ENCODE data around the gene NIT1.

NIT1 gene

DNA sequence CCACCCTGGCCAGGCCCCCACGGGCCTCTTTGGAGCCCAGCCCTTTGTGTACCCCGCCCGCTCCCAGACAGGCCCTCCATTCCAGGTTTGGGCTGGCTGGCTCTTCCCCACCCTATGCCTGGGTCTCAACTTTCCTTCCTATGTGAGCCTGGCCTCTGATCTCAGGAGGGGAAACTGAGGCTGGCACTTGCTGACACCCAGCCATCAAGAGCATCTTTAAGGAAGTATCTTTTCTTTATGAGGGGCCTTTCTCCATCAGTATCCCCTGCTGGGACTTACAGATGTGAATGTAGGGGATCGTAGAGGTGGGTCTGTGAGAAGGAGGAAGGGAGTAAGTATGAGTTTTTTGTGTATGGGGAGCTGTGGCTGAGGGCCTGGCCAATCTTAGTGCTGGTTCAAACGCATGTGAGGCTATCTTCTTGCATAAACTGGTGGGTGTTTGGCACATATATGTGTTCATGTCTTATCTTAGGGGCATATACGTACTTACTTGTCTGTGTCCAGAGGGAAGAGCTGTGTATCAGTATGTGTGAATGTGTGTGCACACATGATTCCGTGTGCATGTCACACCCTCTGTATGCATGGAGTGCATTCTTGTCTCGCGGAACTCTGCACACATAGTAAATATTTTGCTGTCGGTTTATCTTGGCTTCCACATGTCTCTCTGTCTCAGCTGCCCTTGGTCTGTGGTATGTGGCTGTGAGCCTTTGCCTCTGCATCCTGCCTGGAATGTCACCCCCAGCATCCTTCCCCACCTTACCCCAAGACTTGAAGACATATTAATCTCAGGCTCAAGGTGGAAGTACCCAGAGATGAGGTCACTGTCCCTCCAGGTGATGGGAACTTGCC lies 33.9 kb upstream of the NIT1 start:
- no peak for DNase-seq (ENCODE audit: low read depth, low spot score)
- H3K27ac ChIP-seq: peak overlapping the region; percentile 95

DNA sequence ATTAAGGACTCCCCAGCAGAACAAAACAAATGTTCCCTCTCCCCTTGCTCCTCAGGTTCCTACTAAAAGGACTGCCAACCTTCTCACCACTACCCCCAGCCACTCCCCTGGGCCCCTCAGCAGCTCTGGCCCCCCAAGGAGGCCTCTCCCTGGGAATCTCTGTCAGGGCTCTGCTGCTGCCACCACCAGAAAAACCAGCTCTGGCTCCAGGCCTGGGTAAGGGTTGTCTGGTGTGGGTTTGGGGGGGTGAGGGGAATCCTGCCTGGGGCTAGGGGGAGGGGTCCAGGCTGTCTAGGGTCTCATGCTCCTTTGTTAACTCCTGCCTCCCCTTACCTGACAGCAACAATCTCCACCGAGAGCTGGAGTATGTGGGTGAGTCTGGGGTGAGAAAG lies 33.3 kb upstream of the NIT1 start:
- DNase-seq (ENCODE audit: low read depth, low spot score): no peak
- H3K27ac ChIP-seq: peak overlapping the region; percentile 95

- H3K27ac ChIP-seq: peak overlapping the region; percentile 95
- DNase-seq (ENCODE audit: low read depth, low spot score): no peak
These were observed 32.7 kb upstream of the NIT1 start for GRCh38 chr1:161085165-161085564.

DNA sequence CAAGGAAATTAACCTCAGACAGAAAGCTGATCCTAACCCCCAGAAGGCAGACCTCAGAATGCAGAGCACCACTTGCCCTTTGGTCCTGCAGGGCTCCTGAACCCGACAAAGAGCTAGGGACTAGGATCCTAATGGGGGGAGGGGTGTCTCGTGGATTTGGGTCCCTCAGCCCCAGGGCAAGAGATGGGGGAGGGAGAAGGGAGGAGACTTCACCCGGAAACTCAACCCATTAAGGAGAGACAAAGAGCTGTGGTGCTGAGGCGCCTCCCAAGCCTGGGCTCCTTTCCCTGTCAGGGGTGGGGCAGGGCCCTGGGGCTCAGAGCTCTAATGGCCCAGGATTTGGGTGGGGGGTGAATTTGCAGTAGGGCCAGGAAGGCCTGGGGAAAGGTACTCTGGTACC lies 31.4 kb upstream of the NIT1 start:
- H3K27ac ChIP-seq: peak overlapping the region; percentile 95
- DNase-seq (ENCODE audit: low read depth, low spot score): no peak

- no peak for DNase-seq (ENCODE audit: low read depth, low spot score)
- H3K27ac ChIP-seq: peak overlapping the region; percentile 95
These were observed 29.3 kb upstream of the NIT1 start for GRCh38 chr1:161088587-161089110.

- peak within 1 kb of the TSS; percentile 95 for H3K27ac ChIP-seq
- DNase-seq (ENCODE audit: low read depth, low spot score): peak; percentile 85
These were observed 28.5 kb upstream of the NIT1 start, which contains the start of gene NECTIN4 for GRCh38 chr1:161089251-161089924. NECTIN4 (minus strand) TSS chr1:161089558; CDS start chr1:161089296, 262 bp downstream.

- H3K27ac ChIP-seq: peak overlapping the region; percentile 95
- DNase-seq (ENCODE audit: low read depth, low spot score): no peak
These were observed 28.0 kb upstream of the NIT1 start for GRCh38 chr1:161089938-161090337.

DNA sequence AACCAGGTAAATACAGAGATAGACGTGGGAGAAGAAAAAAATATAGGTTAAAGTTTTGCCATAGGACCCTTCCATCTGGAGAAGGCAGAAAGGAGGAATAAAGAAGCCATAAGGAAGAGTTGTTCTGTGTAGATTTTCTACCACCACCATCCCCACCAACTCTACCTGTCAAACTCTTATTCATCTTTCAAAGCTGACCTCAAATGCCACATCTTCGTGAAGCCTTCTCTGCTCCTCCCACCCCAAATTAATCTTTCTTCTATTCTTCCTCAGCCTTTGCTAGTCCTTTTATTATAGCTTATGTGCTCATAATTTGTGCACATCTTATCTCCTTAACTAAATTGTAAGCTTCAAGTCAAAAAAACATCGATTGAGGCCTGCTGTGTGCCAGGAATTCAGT lies 27.3 kb upstream of the NIT1 start:
- DNase-seq (ENCODE audit: low read depth, low spot score): no peak

DNA sequence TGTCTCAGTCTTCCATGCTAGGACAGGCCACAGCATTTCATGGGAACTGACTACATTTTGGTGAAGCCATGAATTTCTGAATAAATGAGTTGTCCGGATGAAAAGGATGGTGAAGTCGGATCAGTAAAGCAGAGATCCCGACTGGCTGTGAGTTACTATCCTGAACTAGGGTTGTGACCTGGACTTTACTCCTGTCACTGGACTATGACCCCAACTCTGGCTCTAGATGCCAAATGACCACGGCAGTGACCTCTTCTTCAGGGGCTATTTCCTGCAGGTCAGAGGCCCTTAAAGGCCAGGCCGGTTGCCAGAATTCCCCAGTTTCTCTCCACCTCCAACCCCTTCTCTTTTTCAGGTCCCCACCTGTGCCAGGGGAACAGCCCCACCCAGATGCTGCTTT lies 26.8 kb upstream of the NIT1 start:
- H3K27ac ChIP-seq: no peak overlapping the region
- DNase-seq (ENCODE audit: low read depth, low spot score): no peak

More for the DNA sequence above, 27.3 kb upstream of the NIT1 start:
- H3K27ac ChIP-seq: no peak overlapping the region

GRCh38 chr1:161091796-161092507 lies 26.0 kb upstream of the NIT1 start:
- no peak for DNase-seq (ENCODE audit: low read depth, low spot score)
- peak overlapping the region; percentile 53 for H3K27ac ChIP-seq

DNA sequence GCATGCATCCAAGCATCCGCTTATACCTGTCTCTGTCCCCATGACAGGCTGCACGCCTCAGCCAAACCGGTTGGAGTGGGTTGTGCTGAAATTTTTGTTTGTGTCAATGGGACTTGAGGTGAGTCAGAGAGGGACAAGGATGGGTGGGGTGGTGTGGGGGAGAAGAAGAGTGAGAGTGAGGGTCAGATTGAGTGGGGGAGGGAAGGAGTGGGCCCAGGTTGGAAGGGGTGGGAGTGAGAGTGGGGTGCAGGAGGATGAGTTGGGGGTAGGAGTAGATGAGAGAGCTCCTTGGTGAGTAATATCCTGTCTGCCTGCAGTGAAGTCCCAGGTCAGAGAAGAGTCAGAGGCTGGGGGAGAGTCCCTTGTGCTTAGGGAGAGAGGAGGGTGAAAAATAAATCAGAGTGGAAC lies 25.3 kb upstream of the NIT1 start:
- H3K27ac ChIP-seq: peak overlapping the region; percentile 53

GRCh38 chr1:161094481-161094880 lies 23.4 kb upstream of the NIT1 start:
- no peak for DNase-seq (ENCODE audit: low read depth, low spot score)
- no peak overlapping the region for H3K27ac ChIP-seq

More for the DNA sequence above, 25.3 kb upstream of the NIT1 start:
- DNase-seq (ENCODE audit: low read depth, low spot score): no peak

GRCh38 chr1:161095230-161095629 lies 22.7 kb upstream of the NIT1 start:
- no peak for DNase-seq (ENCODE audit: low read depth, low spot score)
- H3K27ac ChIP-seq: no peak overlapping the region

DNA sequence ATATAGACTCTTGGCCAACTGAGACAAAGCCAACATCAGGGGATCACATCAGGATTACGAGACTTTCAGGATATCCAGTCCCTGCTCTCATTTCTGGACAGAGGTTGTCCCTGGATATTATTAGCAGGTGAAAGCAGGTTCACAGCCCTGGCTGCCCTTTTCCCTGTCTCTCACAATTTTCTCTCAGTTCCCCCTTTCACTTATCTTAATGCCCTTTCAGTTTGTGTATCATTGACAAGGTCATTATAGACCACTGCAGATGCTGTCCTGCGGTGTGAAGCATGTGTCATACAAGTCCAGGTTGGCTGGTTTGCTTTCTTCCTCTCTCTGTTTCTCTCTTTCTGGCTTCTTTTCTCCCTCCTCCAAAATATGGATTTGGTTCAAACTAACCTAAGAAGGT lies 21.9 kb upstream of the NIT1 start:
- no peak overlapping the region for H3K27ac ChIP-seq
- no peak for DNase-seq (ENCODE audit: low read depth, low spot score)

- no peak for DNase-seq (ENCODE audit: low read depth, low spot score)
- peak overlapping the region; percentile 16 for H3K27ac ChIP-seq
These were observed 21.4 kb upstream of the NIT1 start for GRCh38 chr1:161096530-161096929.

DNA sequence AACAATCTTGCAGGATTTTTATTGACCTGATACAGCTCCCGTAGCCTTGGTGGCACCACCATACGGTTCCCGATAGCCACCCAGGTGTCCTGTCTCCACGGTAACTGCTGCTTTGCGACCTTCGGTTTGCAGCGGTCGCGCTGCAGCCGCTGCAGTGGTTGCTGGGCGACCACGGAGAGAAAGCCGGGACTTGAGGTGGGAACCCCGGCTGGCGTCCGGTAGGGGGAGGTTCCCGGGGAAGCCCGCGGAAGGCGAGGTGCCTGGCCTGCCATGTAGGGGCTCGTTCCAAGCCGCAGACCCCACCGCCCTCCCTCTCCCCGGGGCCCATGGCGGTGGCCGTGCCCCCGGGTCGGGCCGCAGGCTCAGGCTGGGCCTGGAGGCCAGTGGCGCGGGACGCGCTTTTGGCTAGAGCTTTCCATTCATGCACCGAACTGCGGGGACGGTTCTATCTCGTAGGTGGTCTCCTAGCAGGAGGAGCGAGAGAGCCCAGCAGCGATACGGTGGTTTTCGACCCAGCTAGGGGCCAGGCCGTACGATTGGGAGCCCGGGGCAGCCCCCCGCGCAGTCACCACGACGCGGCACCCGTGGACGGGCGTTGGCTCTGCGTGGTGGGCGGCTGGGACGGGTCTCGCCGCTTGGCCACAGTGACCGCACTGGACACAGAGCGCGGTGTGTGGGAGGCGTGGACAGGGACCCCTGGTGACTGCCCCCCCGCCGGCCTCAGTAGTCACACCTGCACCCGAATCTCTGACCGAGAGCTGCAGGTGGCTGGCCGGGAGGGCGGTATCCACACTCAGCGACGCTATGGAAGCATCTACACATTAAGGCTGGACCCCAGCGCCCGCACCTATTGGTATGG lies 19.5 kb upstream of the NIT1 start, which contains the start of gene KLHDC9:
Gene KLHDC9 (plus strand): TSS at position 152 of the 859 bp plus-strand sequence. CDS start 175 bp downstream, at position 327.
- peak within 1 kb of the TSS; percentile 51 for H3K27ac ChIP-seq
- no peak for DNase-seq (ENCODE audit: low read depth, low spot score)

DNA sequence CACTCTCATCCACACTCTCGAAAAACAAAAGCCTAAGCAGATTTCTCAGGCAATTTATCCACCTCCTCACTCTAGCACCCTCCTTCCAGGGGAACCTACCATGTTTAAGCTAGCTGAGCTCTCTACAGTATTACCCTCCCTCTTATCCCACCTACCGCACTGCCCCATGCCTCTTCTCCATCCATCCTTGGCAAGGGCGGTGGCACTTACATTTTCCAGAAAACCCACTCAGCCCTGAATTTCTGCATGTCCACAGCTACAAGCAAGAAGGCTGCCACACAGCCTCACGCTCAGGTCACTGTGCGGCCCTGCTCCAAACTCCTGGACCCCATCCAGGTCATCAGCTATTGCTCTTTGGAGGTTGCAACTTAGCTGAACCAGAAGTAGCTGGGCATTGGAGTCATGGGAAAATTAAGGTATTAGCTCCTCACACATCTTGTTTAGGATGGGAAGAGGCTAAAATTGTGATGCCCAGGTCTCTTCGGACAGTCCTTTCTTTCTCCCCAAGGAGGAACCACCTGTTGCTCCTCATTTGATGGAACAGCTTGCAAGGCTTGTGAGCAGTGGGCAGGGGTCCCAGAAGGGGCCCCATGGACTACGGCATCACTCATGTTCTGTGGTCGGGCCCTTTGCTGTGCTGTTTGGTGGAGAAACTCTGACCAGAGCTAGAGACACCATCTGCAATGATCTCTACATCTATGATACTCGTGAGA lies 18.7 kb upstream of the NIT1 start:
- DNase-seq (ENCODE audit: low read depth, low spot score): no peak
- peak overlapping the region; percentile 51 for H3K27ac ChIP-seq

GRCh38 chr1:161100556-161100955 lies 17.3 kb upstream of the NIT1 start:
- DNase-seq (ENCODE audit: low read depth, low spot score): no peak
- H3K27ac ChIP-seq: no peak overlapping the region

DNA sequence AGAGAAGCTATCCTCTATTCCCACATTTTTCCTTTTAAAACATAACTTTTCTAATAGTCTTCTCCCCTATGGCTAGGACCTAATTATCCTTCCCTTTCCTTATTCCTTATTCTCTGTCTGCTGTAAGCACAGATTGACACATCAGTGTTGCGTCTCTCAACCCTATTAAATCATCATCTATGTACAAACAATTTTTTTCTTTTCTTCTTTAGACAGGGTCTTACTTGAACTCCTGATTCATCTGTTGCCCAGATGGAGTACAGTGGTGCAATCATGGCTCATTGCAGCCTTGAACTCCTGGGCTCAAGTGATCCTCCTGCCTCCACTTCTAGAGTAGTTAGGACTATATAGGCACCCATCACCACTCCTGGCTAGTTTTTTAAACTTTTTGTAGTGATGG lies 11.5 kb upstream of the NIT1 start:
- no peak for DNase-seq (ENCODE audit: low read depth, low spot score)
- no peak overlapping the region for H3K27ac ChIP-seq

Data from epithelial cell of prostate (primary cell).